HUES6 (cell line): ENCODE results near the gene CGB2.

Source experiments
- H3K27ac ChIP-seq: 2 replicates; pipeline ENCODE4 v1.7.0; 2013; ENCODE audit warnings: low read depth, mild to moderate bottlenecking, low read length, inconsistent platforms
- H3K27me3 ChIP-seq: 2 replicates; pipeline ENCODE4 v1.6.1; 2013; ENCODE audit warnings: low read length; ENCODE audit not compliant: control insufficient read depth, insufficient read depth
- H3K36me3 ChIP-seq: 2 replicates; pipeline ENCODE4 v1.6.1; 2013; ENCODE audit warnings: low read length; ENCODE audit not compliant: control insufficient read depth, insufficient read depth
- H3K4me1 ChIP-seq: 2 replicates; pipeline ENCODE4 v1.6.1; 2013; ENCODE audit warnings: low read length; ENCODE audit not compliant: control insufficient read depth, insufficient read depth
- H3K4me3 ChIP-seq: 2 replicates; pipeline ENCODE4 v1.5.1; 2013; ENCODE audit warnings: low read depth, low read length
- H3K9ac ChIP-seq: one replicate; pipeline ENCODE4 v1.6.1; 2013; ENCODE audit warnings: mild to moderate bottlenecking, low read length
- H3K9me3 ChIP-seq: 2 replicates; pipeline ENCODE4 v1.6.1; 2013; ENCODE audit warnings: low read depth, low read length; ENCODE audit not compliant: control insufficient read depth, insufficient read depth

The CGB2 gene

GRCh38 chr19:48992581-48993174 is 39.0 kb upstream of the CGB2 start:
- Histone ChIP-seq H3K27me3 (no peaks in the 10 kb centered on the region), H3K36me3 (peaks cover 23% of the 10 kb centered on the region), H3K4me3 (peak overlapping the region; percentile 98), H3K9ac (peak overlapping the region; percentile 81), H3K27ac (peak overlapping the region; percentile 56; the same call in 1 of the 2 replicates), H3K9me3 (no peaks in the 10 kb centered on the region), H3K4me1 (peaks cover 16% of the 10 kb centered on the region; the same call in 1 of the 2 replicates)

DNA sequence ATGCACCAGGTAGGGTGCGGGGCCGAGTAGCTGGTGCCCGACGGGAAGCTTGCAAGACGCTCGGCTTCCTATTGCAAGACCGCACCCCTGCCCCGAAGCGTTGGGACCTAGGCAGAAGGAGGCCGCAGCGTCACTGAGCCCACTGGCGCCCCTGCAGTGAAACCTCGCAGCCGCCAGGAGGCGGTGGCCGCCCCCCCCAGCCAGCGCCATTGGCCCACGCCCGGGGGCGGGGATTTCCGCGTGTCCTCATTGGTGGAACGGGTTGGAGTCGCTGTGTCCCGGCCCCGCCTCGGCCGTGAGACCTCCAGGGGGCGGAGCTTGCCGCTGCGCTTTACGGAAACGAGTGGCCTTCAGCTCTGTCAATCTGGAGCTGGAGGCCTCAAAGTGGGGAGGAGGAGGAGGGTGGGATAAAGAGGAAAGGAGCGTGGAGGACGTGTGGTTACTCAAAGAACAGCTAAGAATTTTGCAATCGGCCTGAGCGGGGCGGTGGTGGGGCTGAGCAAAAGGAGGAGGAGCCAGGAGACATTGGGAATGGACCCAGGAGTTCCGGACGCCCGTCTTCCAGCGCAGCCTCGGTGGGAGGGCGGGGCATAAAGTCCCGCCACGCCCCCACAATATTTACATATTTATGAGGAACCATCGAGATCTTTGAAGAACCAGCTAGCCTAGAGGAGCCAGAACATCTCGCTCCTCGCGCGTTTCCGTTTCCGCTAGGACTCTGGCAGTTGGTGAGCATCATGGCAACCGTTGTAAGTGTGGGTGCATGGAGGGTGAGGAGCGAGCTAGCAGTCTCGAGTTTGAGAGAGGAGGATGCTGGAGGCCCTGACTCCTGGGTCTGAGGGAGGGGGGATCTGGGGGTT is 38.3 kb upstream of the CGB2 start, which contains the start of the genes GYS1 and RUVBL2:
Gene GYS1, minus strand, starts transcription at position 135 of the 860 bp plus-strand sequence. CDS start 197 bp downstream, outside the sequence.
Gene RUVBL2, plus strand, starts transcription at position 713 of the 860 bp plus-strand sequence. Its CDS starts 25 bp downstream, at position 738.
- Histone ChIP-seq H3K36me3 (peaks cover 18% of the 10 kb centered on the region), H3K27me3 (no peaks in the 10 kb centered on the region), H3K9me3 (no peaks in the 10 kb centered on the region), H3K4me1 (peaks cover 16% of the 10 kb centered on the region; the same call in 1 of the 2 replicates), H3K9ac (peak within 1 kb of the TSS; percentile 81), H3K27ac (peak within 1 kb of the TSS; percentile 68; the same call in 1 of the 2 replicates), H3K4me3 (peak within 1 kb of the TSS; percentile 98)

DNA sequence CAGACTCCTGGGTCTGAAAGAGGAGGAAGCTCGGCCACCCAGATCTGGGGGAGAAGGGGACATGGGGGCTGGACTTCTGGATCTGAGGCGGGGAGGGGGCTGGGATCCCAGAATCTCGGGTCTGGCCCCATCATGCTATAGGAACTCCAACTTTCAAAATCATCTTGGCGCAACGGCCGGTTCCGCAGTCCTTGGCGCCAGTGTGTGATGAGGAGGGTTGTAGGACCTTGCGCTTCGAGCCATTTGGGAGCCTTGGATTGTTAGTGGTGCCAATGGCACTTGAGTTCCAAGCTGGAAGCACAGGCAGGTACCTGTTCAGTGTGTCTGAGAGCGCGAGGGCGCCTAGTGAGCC is 37.7 kb upstream of the CGB2 start:
- H3K4me1 ChIP-seq, result peaks cover 16% of the 10 kb centered on the region; the same call in 1 of the 2 replicates
- no peaks in the 10 kb centered on the region for H3K27me3 ChIP-seq
- peak overlapping the region; percentile 70 for H3K9ac ChIP-seq
- no peak overlapping the region; the same call in 1 of the 2 replicates for H3K27ac ChIP-seq
- H3K9me3 ChIP-seq, result no peaks in the 10 kb centered on the region
- H3K4me3 ChIP-seq, result peak overlapping the region; percentile 98
- H3K36me3 ChIP-seq, result peaks cover 13% of the 10 kb centered on the region

DNA sequence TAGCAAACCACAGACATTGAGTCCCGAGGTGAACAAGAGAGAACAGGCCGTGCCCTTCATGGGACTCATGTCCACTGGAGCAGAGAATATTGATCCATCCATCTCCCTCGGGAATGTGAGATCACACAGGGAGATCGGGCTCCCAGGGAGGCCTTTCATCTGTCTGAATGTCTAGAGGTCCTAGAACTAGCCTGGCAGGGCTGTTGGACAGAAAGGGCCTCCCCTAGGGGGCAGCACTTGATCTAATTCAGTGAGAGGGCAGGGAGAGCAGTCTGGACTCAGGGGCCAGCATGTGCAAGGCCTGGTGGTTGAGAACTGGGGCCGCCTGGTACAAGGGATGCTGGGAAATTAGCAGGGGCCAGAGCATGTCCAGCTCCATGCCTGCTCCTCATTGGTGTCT is 33.7 kb upstream of the CGB2 start:
- Histone ChIP-seq H3K36me3 (peaks cover 11% of the 10 kb centered on the region), H3K27me3 (no peaks in the 10 kb centered on the region), H3K27ac (no peak overlapping the region), H3K4me3 (no peak overlapping the region), H3K4me1 (peaks cover 9% of the 10 kb centered on the region; the same call in 1 of the 2 replicates), H3K9ac (no peak overlapping the region), H3K9me3 (no peaks in the 10 kb centered on the region)

- Histone ChIP-seq H3K27ac (no peak overlapping the region), H3K36me3 (peaks cover 28% of the 10 kb centered on the region), H3K9ac (no peak overlapping the region), H3K4me1 (peaks cover 6% of the 10 kb centered on the region; the same call in 1 of the 2 replicates), H3K27me3 (no peaks in the 10 kb centered on the region), H3K4me3 (no peak overlapping the region), H3K9me3 (no peaks in the 10 kb centered on the region)
These were observed 32.0 kb upstream of the CGB2 start for GRCh38 chr19:48999481-49000325.

DNA sequence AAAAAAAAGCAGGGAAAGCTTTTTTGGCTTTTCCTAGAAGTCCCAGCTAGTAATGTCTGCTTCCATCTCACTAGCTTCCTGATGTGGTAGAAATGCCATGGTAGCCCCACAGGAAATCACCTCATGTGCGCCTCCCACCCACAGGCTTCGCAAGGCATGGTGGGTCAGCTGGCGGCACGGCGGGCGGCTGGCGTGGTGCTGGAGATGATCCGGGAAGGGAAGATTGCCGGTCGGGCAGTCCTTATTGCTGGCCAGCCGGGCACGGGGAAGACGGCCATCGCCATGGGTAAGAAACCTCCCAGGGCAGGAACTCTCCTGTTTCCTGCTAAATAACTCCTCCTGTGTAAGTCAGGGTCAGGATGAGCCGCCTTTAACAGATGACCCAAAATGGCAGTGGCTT is 27.6 kb upstream of the CGB2 start:
- no peak overlapping the region for H3K4me3 ChIP-seq
- H3K36me3 ChIP-seq, result peaks cover 57% of the 10 kb centered on the region
- H3K9ac ChIP-seq, result no peak overlapping the region

GRCh38 chr19:49004964-49005614 is 26.6 kb upstream of the CGB2 start:
- no peaks in the 10 kb centered on the region for H3K9me3 ChIP-seq
- H3K4me3 ChIP-seq, result no peak overlapping the region
- H3K36me3 ChIP-seq, result peaks cover 66% of the 10 kb centered on the region
- no peak overlapping the region for H3K27ac ChIP-seq
- H3K9ac ChIP-seq, result no peak overlapping the region
- H3K4me1 ChIP-seq, result no peaks in the 10 kb centered on the region
- no peaks in the 10 kb centered on the region for H3K27me3 ChIP-seq

More for the DNA sequence above, 27.6 kb upstream of the CGB2 start:
- no peaks in the 10 kb centered on the region for H3K27me3 ChIP-seq
- H3K27ac ChIP-seq, result no peak overlapping the region
- peaks cover 6% of the 10 kb centered on the region; the same call in 1 of the 2 replicates for H3K4me1 ChIP-seq
- H3K9me3 ChIP-seq, result no peaks in the 10 kb centered on the region

DNA sequence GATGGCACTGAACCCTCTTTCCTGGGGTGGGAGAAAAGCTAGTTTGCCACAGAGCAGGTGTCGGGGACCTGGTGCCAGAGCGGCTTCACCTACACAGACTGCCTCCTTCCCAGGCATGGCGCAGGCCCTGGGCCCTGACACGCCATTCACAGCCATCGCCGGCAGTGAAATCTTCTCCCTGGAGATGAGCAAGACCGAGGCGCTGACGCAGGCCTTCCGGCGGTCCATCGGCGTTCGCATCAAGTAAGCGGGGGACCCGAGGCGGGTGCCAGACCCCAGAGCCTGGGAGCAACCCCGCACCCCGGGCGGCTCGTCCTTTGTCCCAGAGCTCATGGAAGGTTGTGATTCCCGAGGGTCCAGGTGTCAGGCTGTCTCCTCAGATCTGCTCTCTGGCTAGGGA is 24.8 kb upstream of the CGB2 start:
- Histone ChIP-seq H3K36me3 (peaks cover 79% of the 10 kb centered on the region), H3K27me3 (no peaks in the 10 kb centered on the region), H3K4me3 (no peak overlapping the region), H3K4me1 (no peaks in the 10 kb centered on the region), H3K27ac (no peak overlapping the region), H3K9me3 (no peaks in the 10 kb centered on the region), H3K9ac (no peak overlapping the region)

- H3K9ac ChIP-seq, result no peak overlapping the region
- no peaks in the 10 kb centered on the region for H3K4me1 ChIP-seq
- no peak overlapping the region for H3K4me3 ChIP-seq
- H3K36me3 ChIP-seq, result peaks cover 80% of the 10 kb centered on the region
- H3K27ac ChIP-seq, result no peak overlapping the region
- no peaks in the 10 kb centered on the region for H3K9me3 ChIP-seq
- no peaks in the 10 kb centered on the region for H3K27me3 ChIP-seq
These were observed 21.9 kb upstream of the CGB2 start for GRCh38 chr19:49009828-49010227.

DNA sequence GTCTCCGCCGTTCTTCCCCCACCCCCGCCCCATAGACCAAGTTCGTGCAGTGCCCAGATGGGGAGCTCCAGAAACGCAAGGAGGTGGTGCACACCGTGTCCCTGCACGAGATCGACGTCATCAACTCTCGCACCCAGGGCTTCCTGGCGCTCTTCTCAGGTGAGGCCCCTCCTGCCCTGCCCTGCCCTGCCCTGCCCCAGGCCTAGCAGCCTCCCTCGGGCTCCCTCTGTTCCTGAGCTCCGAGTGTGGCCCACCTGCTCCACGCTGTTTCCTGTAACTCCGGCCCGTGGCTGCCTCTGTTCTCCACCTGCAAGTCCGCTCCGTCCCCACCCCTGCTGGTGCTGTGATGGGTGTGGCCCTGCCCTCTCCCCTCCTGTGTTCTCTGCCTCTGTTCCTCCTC is 21.2 kb upstream of the CGB2 start:
- H3K9ac ChIP-seq, result no peak overlapping the region
- no peak overlapping the region for H3K27ac ChIP-seq
- H3K36me3 ChIP-seq, result peaks cover 80% of the 10 kb centered on the region
- H3K27me3 ChIP-seq, result no peaks in the 10 kb centered on the region
- no peaks in the 10 kb centered on the region for H3K4me1 ChIP-seq
- H3K4me3 ChIP-seq, result no peak overlapping the region
- H3K9me3 ChIP-seq, result no peaks in the 10 kb centered on the region
